B cell (primary cell): ENCODE results near the gene BRINP2. TPM values are rescaled to one million over a fixed set of nuclear protein-coding genes. Genes with fewer than 3 reads are reported as not detected.

Experiments used
- ATAC-seq: fragments of 200-7000 bp; cut with Tn5 transposase; one replicate; pipeline ENCODE4 v1.10.0; 2021; ENCODE audit warnings: low read depth, mild to moderate bottlenecking, moderate number of reproducible peaks, moderate library complexity
- CTCF ChIA-PET: fragments of 350-600 bp; sonication (Branson Sonifier 250); formaldehyde crosslinking; loops from one replicate; lab custom pipeline; 2021; ENCODE audit warnings: antibody characterized with exemption, inconsistent platforms; lab: Charles Lee
- POLR2A ChIA-PET: fragments of 350-600 bp; sonication (Branson Sonifier 250); formaldehyde crosslinking; loops from one replicate; lab custom pipeline; 2021; ENCODE audit warnings: antibody characterized with exemption; lab: Charles Lee
- DNase-seq: peaks from one replicate; pipeline ENCODE4 v3.0.0; 2013
- H2AFZ ChIP-seq: 2 replicates; pipeline ENCODE4 v1.6.1; 2012; ENCODE audit warnings: mild to moderate bottlenecking, low read depth, low read length; ENCODE audit not compliant: insufficient read depth, poor library complexity, severe bottlenecking
- H3K27ac ChIP-seq, 2 donors: 1 replicate in 1 of 2; 2 replicates in 1 of 2; pipeline ENCODE4 v1.5.1; 2012 to 2013; ENCODE audit warnings: low read length in 2 of 2, mild to moderate bottlenecking in 2 of 2, moderate library complexity in 1 of 2
- H3K27me3 ChIP-seq, 4 experiments: fragments of 200-600 bp in 1 of 4; sonication (generic) in 1 of 4; replicated peaks in 1 of 4; 1 replicate in 2 of 4; 2 replicates in 2 of 4; pipeline versions ENCODE4 v1.6.1 to v1.7.0; 2013 to 2016; ENCODE audit warnings: low read length in 3 of 4, mild to moderate bottlenecking in 2 of 4, mixed read lengths in 1 of 4, moderate library complexity in 1 of 4; ENCODE audit not compliant: insufficient read depth in 4 of 4, control insufficient read depth in 3 of 4; ENCODE audit errors: control extremely low read depth in 1 of 4
- H3K36me3 ChIP-seq, 2 experiments: replicated peaks in 1 of 2; 1 replicate in 1 of 2; 2 replicates in 1 of 2; pipeline versions ENCODE4 v1.6.1 to v1.7.1; 2013; ENCODE audit warnings: low read length in 1 of 2; ENCODE audit not compliant: insufficient read depth in 2 of 2, control insufficient read depth in 1 of 2; ENCODE audit errors: control extremely low read depth in 1 of 2, extremely low read depth in 1 of 2
- H3K4me1 ChIP-seq, 2 donors: fragments of 200-600 bp in 1 of 2; sonication (generic) in 1 of 2; 1 replicate in 1 of 2; 2 replicates in 1 of 2; pipeline versions ENCODE4 v1.5.1 to v1.6.1; 2013 to 2017; ENCODE audit warnings: low read length in 2 of 2; ENCODE audit not compliant: control insufficient read depth in 2 of 2, insufficient read depth in 2 of 2
- H3K4me2 ChIP-seq: replicated peaks from 2 replicates; pipeline ENCODE3; 2012; ENCODE audit warnings: mild to moderate bottlenecking, low read depth, low read length; ENCODE audit not compliant: poor library complexity, severe bottlenecking
- H3K4me3 ChIP-seq, 5 experiments: fragments of 200-600 bp in 1 of 5; sonication (generic) in 1 of 5; 1 replicate in 3 of 5; 2 replicates in 2 of 5; pipeline versions ENCODE4 v1.5.1 to v1.7.0; 2011 to 2016; ENCODE audit warnings: low read length in 4 of 5, mild to moderate bottlenecking in 4 of 5, low read depth in 2 of 5, control low read depth in 1 of 5, moderate library complexity in 1 of 5; ENCODE audit not compliant: insufficient read depth in 1 of 5; ENCODE audit errors: control extremely low read depth in 1 of 5, extremely low read depth in 1 of 5
- H3K79me2 ChIP-seq: fragments of 200-600 bp; sonication (generic); one replicate; pipeline ENCODE4 v1.6.0; 2016; ENCODE audit warnings: low read length; ENCODE audit not compliant: control insufficient read depth, insufficient read depth
- H3K9ac ChIP-seq: fragments of 200-600 bp; sonication (generic); 2 replicates; pipeline ENCODE4 v1.6.1; 2017; ENCODE audit warnings: mild to moderate bottlenecking, low read length, moderate library complexity
- H3K9me3 ChIP-seq, 3 donors: one replicate each; pipeline versions ENCODE4 v1.6.1 to v1.7.1; 2013; ENCODE audit warnings: low read length in 2 of 3; ENCODE audit not compliant: control insufficient read depth in 2 of 3, insufficient read depth in 1 of 3; ENCODE audit errors: control extremely low read depth in 1 of 3
- H4K20me1 ChIP-seq: 2 replicates; pipeline ENCODE4 v1.6.0; 2012; ENCODE audit warnings: mild to moderate bottlenecking, low read length; ENCODE audit not compliant: insufficient read depth, control insufficient read depth, poor library complexity, severe bottlenecking
- H3K27ac Mint-ChIP-seq: one replicate; pipeline ENCODE4 v1.8.0; 2021; ENCODE audit warnings: mixed read lengths
- H3K27me3 Mint-ChIP-seq: one replicate; pipeline ENCODE4 v1.8.0; 2021; ENCODE audit warnings: mixed read lengths
- H3K4me1 Mint-ChIP-seq: one replicate; pipeline ENCODE4 v1.8.0; 2021; ENCODE audit warnings: mixed read lengths
- H3K4me3 Mint-ChIP-seq: one replicate; pipeline ENCODE4 v1.8.0; 2021; ENCODE audit warnings: mixed read lengths
- H3K9me3 Mint-ChIP-seq: one replicate; pipeline ENCODE4 v1.8.0; 2022; ENCODE audit warnings: mixed read lengths; ENCODE audit not compliant: insufficient read depth
- EZH2 ChIP-seq: IDR thresholded peaks from 2 replicates; pipeline ENCODE4 v1.6.1; 2012; ENCODE audit warnings: borderline replicate concordance, low read depth, mild to moderate bottlenecking, moderate library complexity, low read length; ENCODE audit not compliant: insufficient read depth, poor library complexity, severe bottlenecking
- WGBS: methylation state at CpG from one replicate; pipeline ENCODE4 v1.1.5; 2013; ENCODE audit warnings: missing lambda C conversion rate; ENCODE audit not compliant: insufficient coverage; 5-methylcytosine and 5-hydroxymethylcytosine counted together
- intact Hi-C: fragments of 100-400 bp; cut with micrococcal nuclease; formaldehyde crosslinking; loops from one replicate; pipeline ENCODE4 v1.10.0; 2022
- polyA plus RNA-seq: library from polyadenylated mRNA; depleted of rRNA; stranded (reverse); fragments of >200 nt; gene quantifications from 2 replicates; pipeline ENCODE4 v1.2.3, GENCODE V29; 2012
- total RNA-seq, 2 donors: library from RNA; stranded (reverse); fragments of 120-200 nt in 1 of 2; gene quantifications; 1 replicate in 1 of 2; 2 replicates in 1 of 2; pipeline versions ENCODE4 v1.2.3 to v1.2.4, GENCODE V29; 2013 to 2022
- TF ChIP-seq, protein P1 (sequence below): fragments of 200-600 bp; IDR thresholded peaks from one replicate; pipeline ENCODE4 v1.8.0; 2022; ENCODE audit warnings: antibody characterized with exemption, mild to moderate bottlenecking

The BRINP2 gene
- total and polyA plus RNA-seq, 2 donors (not counting 1 experiment from before 2014, with no cell fraction given): not detected

DNA sequence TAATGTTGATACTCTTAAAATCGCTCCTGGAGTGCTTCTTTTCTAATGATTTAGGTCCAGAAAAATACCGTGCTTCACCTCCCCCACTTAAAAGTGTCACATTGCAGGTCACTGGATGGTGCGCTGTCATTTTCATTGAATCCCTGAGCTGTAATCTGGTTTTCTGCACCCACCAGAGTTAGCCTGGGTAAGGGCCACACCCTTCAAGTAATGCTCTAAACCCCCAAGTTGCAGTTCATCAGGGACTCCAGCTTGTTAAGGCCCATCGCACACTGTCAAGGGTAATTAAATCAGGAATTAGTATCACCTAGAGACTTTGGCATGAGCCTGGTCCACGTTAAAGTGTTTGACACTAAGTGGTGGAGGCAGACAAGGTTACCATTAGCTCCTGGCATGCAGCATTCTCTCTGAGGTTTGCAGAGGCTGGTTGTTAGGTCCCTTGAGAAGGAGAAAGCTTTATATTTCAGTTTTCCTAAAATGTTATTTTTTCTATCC is 40.3 kb upstream of the BRINP2 start:
- 88% methylated on average over 5 of the region's 5 CpGs for WGBS
- Mint-ChIP-seq H3K9me3 (no peaks in the 10 kb centered on the region), H3K27me3 (peaks cover 5% of the 10 kb centered on the region), H3K4me3 (no peak overlapping the region), H3K4me1 (peaks cover 6% of the 10 kb centered on the region), H3K27ac (no peak overlapping the region)
- H3K4me1 ChIP-seq: peaks cover 0 to 7% of the 10 kb centered on the region in 2 donors
- H3K27me3 ChIP-seq: peaks cover 0 to 3% (median 0%) of the 10 kb centered on the region in 4 experiments
- H3K79me2 ChIP-seq: no peaks in the 10 kb centered on the region
- no peak overlapping the region for H3K4me3 ChIP-seq
- CTCF ChIA-PET: no interaction called here
- peaks cover 0 to 3% (median 0%) of the 10 kb centered on the region in 3 donors for H3K9me3 ChIP-seq
- H3K4me2 ChIP-seq: no peak overlapping the region
- H4K20me1 ChIP-seq: no peaks in the 10 kb centered on the region
- no peak overlapping the region for H3K27ac ChIP-seq
- POLR2A ChIA-PET: no interaction called here
- DNase-seq (no peak), ATAC-seq (no peak)
- TF ChIP-seq EZH2: no peak
- TF ChIP-seq, protein P1, sequence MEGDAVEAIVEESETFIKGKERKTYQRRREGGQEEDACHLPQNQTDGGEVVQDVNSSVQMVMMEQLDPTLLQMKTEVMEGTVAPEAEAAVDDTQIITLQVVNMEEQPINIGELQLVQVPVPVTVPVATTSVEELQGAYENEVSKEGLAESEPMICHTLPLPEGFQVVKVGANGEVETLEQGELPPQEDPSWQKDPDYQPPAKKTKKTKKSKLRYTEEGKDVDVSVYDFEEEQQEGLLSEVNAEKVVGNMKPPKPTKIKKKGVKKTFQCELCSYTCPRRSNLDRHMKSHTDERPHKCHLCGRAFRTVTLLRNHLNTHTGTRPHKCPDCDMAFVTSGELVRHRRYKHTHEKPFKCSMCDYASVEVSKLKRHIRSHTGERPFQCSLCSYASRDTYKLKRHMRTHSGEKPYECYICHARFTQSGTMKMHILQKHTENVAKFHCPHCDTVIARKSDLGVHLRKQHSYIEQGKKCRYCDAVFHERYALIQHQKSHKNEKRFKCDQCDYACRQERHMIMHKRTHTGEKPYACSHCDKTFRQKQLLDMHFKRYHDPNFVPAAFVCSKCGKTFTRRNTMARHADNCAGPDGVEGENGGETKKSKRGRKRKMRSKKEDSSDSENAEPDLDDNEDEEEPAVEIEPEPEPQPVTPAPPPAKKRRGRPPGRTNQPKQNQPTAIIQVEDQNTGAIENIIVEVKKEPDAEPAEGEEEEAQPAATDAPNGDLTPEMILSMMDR: no peak
- no peak overlapping the region for H3K9ac ChIP-seq
- intact Hi-C loops: no loop called here
- H3K36me3 ChIP-seq: no peaks in the 10 kb centered on the region
- H2AFZ ChIP-seq: no peak overlapping the region

DNA sequence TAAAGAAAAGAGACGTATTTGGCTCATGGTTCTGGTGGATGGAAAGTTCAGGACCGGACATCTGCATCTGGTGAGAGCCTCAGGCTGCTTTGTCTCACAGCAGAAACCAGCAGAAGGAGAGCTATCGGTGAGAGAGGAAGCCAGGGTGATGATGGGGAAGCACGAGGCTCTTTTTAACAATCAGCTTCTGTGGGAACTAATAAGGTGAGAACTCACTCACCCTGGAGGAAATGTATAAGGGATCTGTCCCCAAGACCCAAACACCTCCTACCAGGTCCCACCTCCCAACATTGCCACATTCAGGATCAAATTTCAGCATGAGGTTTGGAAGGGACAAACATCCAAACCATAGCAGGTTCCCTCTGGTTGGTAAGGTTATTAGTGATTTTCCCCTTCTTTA is 39.0 kb upstream of the BRINP2 start:
- H3K4me1 ChIP-seq: peaks cover 0 to 7% of the 10 kb centered on the region in 2 donors
- DNase-seq (no peak), ATAC-seq (no peak)
- no peak overlapping the region for H3K9ac ChIP-seq
- peaks cover 0 to 3% (median 0%) of the 10 kb centered on the region in 3 donors for H3K9me3 ChIP-seq
- Mint-ChIP-seq H3K9me3 (no peaks in the 10 kb centered on the region), H3K4me1 (peaks cover 6% of the 10 kb centered on the region), H3K27ac (no peak overlapping the region), H3K4me3 (no peak overlapping the region), H3K27me3 (peaks cover 5% of the 10 kb centered on the region)
- TF ChIP-seq EZH2: no peak
- TF ChIP-seq, protein P1: no peak
- H2AFZ ChIP-seq: no peak overlapping the region
- POLR2A ChIA-PET: no interaction called here
- no peaks in the 10 kb centered on the region for H3K36me3 ChIP-seq
- H3K27me3 ChIP-seq: peaks cover 0 to 3% (median 0%) of the 10 kb centered on the region in 4 experiments
- H4K20me1 ChIP-seq: no peaks in the 10 kb centered on the region
- WGBS: 88% methylated on average over 2 of the region's 4 CpGs
- H3K27ac ChIP-seq: no peak overlapping the region
- no peak overlapping the region for H3K4me3 ChIP-seq
- H3K79me2 ChIP-seq: no peaks in the 10 kb centered on the region
- H3K4me2 ChIP-seq: no peak overlapping the region
- intact Hi-C loops: no loop called here
- CTCF ChIA-PET: no interaction called here
